HL-60 (cell line): ENCODE measurements around the gene DNAJC18.

ENCODE experiments used
- DNase-seq, 2 experiments: peaks; one replicate each; pipeline ENCODE4 v3.0.0-alpha.2; 2010 to 2020; ENCODE audit warnings: low read depth in 1 of 2, low spot score in 1 of 2
- H3K27ac ChIP-seq: fragments of 250-450 bp; sonication (Bioruptor Pico); replicated peaks from 2 replicates; pipeline ENCODE4 v1.5.1; 2020; ENCODE audit warnings: mild to moderate bottlenecking, moderate library complexity
- H3K27me3 ChIP-seq: fragments of 250-450 bp; sonication (Bioruptor Pico); 2 replicates; pipeline ENCODE4 v1.5.1; 2021; ENCODE audit warnings: mild to moderate bottlenecking, moderate library complexity; ENCODE audit not compliant: insufficient read depth, poor library complexity, severe bottlenecking
- H3K4me3 ChIP-seq: replicated peaks from 2 replicates; pipeline ENCODE4 v1.5.1; 2011; ENCODE audit warnings: mild to moderate bottlenecking, control low read depth, low read length; ENCODE audit not compliant: insufficient read depth
- CTCF ChIP-seq: IDR thresholded peaks from one replicate; pipeline ENCODE4 v1.5.1; 2011; ENCODE audit warnings: low read length, control low read depth, inconsistent platforms; ENCODE audit not compliant: insufficient read depth
- GABPA ChIP-seq: IDR thresholded peaks from 2 replicates; pipeline ENCODE4 v1.6.1; 2012; ENCODE audit warnings: low read depth
- POLR2AphosphoS5 ChIP-seq: IDR thresholded peaks from 2 replicates; pipeline ENCODE4 v1.6.1; 2012; ENCODE audit warnings: low read depth
- REST ChIP-seq: IDR thresholded peaks from 2 replicates; pipeline ENCODE4 v1.6.1; 2012; ENCODE audit warnings: low read depth; ENCODE audit not compliant: insufficient replicate concordance
- SPI1 ChIP-seq: IDR thresholded peaks from 2 replicates; pipeline ENCODE4 v1.6.1; 2012; ENCODE audit warnings: low read depth, mild to moderate bottlenecking, borderline replicate concordance

The DNAJC18 gene

GRCh38 chr5:139431706-139432105, 7.6 kb downstream of the DNAJC18 start:
- no peak for DNase-seq
- H3K27ac ChIP-seq = no peak overlapping the region
- H3K27me3 ChIP-seq = no peaks in the 10 kb centered on the region
- TF ChIP-seq SPI1 (no peak), REST (no peak), POLR2AphosphoS5 (no peak), GABPA (no peak), CTCF (no peak)
- H3K4me3 ChIP-seq = no peak overlapping the region

- Histone ChIP-seq H3K4me3 (no peak overlapping the region), H3K27ac (no peak overlapping the region), H3K27me3 (no peaks in the 10 kb centered on the region)
- TF ChIP-seq SPI1 = no peak
- DNase-seq = no peak
These were observed 9.3 kb downstream of the DNAJC18 start for GRCh38 chr5:139430015-139430414.

GRCh38 chr5:139426203-139426885, 13.0 kb downstream of the DNAJC18 start:
- Histone ChIP-seq H3K27ac (no peak overlapping the region), H3K4me3 (no peak overlapping the region), H3K27me3 (no peaks in the 10 kb centered on the region)
- TF ChIP-seq GABPA (no peak), POLR2AphosphoS5 (no peak), SPI1 (no peak), CTCF (no peak), REST (no peak)
- no peak for DNase-seq

- no peak for TF ChIP-seq POLR2AphosphoS5
- no peak for TF ChIP-seq REST
- TF ChIP-seq GABPA = no peak
- TF ChIP-seq CTCF = no peak
- TF ChIP-seq SPI1 = no peak
- no peak for DNase-seq
- Histone ChIP-seq H3K27ac (no peak overlapping the region), H3K27me3 (no peaks in the 10 kb centered on the region), H3K4me3 (no peak overlapping the region)
These were observed 13.8 kb downstream of the DNAJC18 start for GRCh38 chr5:139425497-139425896.
